GM12878 (cell line): ENCODE measurements around the gene MAGI2. TPM values are rescaled to one million over a fixed set of nuclear protein-coding genes. Genes with fewer than 3 reads are reported as not detected.

Experiments used
- ATF2 ChIP-seq: IDR thresholded peaks from 2 replicates; pipeline ENCODE4 v1.6.1; 2012; ENCODE audit warnings: low read length, inconsistent platforms
- BCL11A ChIP-seq: IDR thresholded peaks from 2 replicates; pipeline ENCODE4 v1.6.1; 2011; ENCODE audit warnings: low read depth, low read length
- BCLAF1 ChIP-seq: fragments of 450-650 bp; IDR thresholded peaks from 2 replicates; pipeline ENCODE4 v1.6.1; 2017; ENCODE audit warnings: antibody characterized with exemption, mild to moderate bottlenecking, moderate library complexity
- BHLHE40 ChIP-seq, 2 experiments: fragments of 450-650 bp in 1 of 2; IDR thresholded peaks; 2 replicates each; pipeline ENCODE4 v1.6.1; 2011 to 2017; ENCODE audit warnings: low read depth in 2 of 2, borderline replicate concordance in 1 of 2, improper control_type of control experiment in 1 of 2, low read length in 1 of 2, mild to moderate bottlenecking in 1 of 2
- CREB1 ChIP-seq: IDR thresholded peaks from 2 replicates; pipeline ENCODE4 v1.6.1; 2012; ENCODE audit warnings: low read depth, mild to moderate bottlenecking, inconsistent platforms
- E2F4 ChIP-seq: IDR thresholded peaks from 2 replicates; pipeline ENCODE4 v1.6.1; 2012; ENCODE audit warnings: low read depth, low read length, improper control_type of control experiment
- EP300 ChIP-seq, 2 experiments: fragments of 150-350 bp in 1 of 2; IDR thresholded peaks; 2 replicates each; pipeline ENCODE4 v1.6.1; 2011 to 2012; ENCODE audit warnings: low read depth in 2 of 2, low read length in 2 of 2, borderline replicate concordance in 1 of 2, improper control_type of control experiment in 1 of 2, inconsistent platforms in 1 of 2; ENCODE audit not compliant: control insufficient read depth in 1 of 2
- GATAD2B ChIP-seq: fragments of 450-650 bp; conservative IDR thresholded peaks from 2 replicates; pipeline ENCODE4 v1.6.1; 2017; ENCODE audit warnings: low read depth, mild to moderate bottlenecking, moderate library complexity
- IKZF1 ChIP-seq: fragments of 450-650 bp; conservative IDR thresholded peaks from 2 replicates; pipeline ENCODE4 v1.6.1; 2017; ENCODE audit warnings: antibody characterized with exemption, mild to moderate bottlenecking
- MTA3 ChIP-seq: IDR thresholded peaks from 2 replicates; pipeline ENCODE4 v1.6.1; 2012; ENCODE audit warnings: low read length, inconsistent platforms, borderline replicate concordance
- MYB ChIP-seq: fragments of 150-350 bp; IDR thresholded peaks from 2 replicates; pipeline ENCODE4 v1.6.1; 2014; ENCODE audit warnings: mild to moderate bottlenecking, low read depth, low read length, borderline replicate concordance
- NBN ChIP-seq: fragments of 450-650 bp; IDR thresholded peaks from 2 replicates; pipeline ENCODE4 v1.6.1; 2016
- NFYA ChIP-seq: IDR thresholded peaks from 2 replicates; pipeline ENCODE4 v1.6.1; 2011; ENCODE audit warnings: low read depth, mild to moderate bottlenecking, low read length, improper control_type of control experiment, borderline replicate concordance
- NR2C1 ChIP-seq: fragments of 450-650 bp; IDR thresholded peaks from 2 replicates; pipeline ENCODE4 v1.6.1; 2017; ENCODE audit warnings: antibody characterized with exemption, mild to moderate bottlenecking, moderate library complexity
- NR2C2 ChIP-seq: IDR thresholded peaks from 2 replicates; pipeline ENCODE4 v1.6.1; 2011; ENCODE audit warnings: borderline replicate concordance, low read depth; ENCODE audit not compliant: control insufficient read depth, insufficient read length
- NR2F1 ChIP-seq: fragments of 450-650 bp; conservative IDR thresholded peaks from 2 replicates; pipeline ENCODE4 v1.6.1; 2017; ENCODE audit warnings: mild to moderate bottlenecking
- RFX5 ChIP-seq: IDR thresholded peaks from 2 replicates; pipeline ENCODE4 v1.6.1; 2011; ENCODE audit warnings: low read depth, low read length, improper control_type of control experiment
- SMAD5 ChIP-seq: IDR thresholded peaks from 2 replicates; pipeline ENCODE4 v1.6.1; 2016; ENCODE audit warnings: antibody characterized with exemption, low read depth
- SMARCA5 ChIP-seq: fragments of 450-650 bp; IDR thresholded peaks from 2 replicates; pipeline ENCODE4 v1.6.1; 2017; ENCODE audit warnings: mild to moderate bottlenecking
- SUPT20H ChIP-seq: IDR thresholded peaks from 2 replicates; pipeline ENCODE4 v1.6.1; 2011; ENCODE audit warnings: low read depth, mild to moderate bottlenecking, low read length, moderate library complexity, borderline replicate concordance; ENCODE audit not compliant: control insufficient read depth
- YY1 ChIP-seq: IDR thresholded peaks from 2 replicates; pipeline ENCODE4 v1.6.1; 2011; ENCODE audit warnings: low read depth, mild to moderate bottlenecking, low read length
- ZBTB40 ChIP-seq: fragments of 450-650 bp; IDR thresholded peaks from 2 replicates; pipeline ENCODE4 v1.6.1; 2016; ENCODE audit warnings: mild to moderate bottlenecking, moderate library complexity, borderline replicate concordance
- polyA plus RNA-seq, 11 experiments: library from polyadenylated mRNA; depleted of rRNA in 4 of 11; unstranded in 6 of 11; stranded (reverse) in 5 of 11; fragments of >200 nt; fragmentation: Nextera tagmentation in 4 of 11; fragmentation: Illumina TruSeq in 1 of 11; extraction: Ambion mirVana in 4 of 11; extraction: Trizol in 1 of 11; gene quantifications; 1 replicate in 1 of 11; 2 replicates in 10 of 11; pipeline versions ENCODE4 v1.2.1 to v1.2.3, GENCODE V29; 2011 to 2016; ENCODE audit warnings: inconsistent platforms in 2 of 11, missing spikeins in 2 of 11, low read depth in 1 of 11
- total RNA-seq, 4 experiments: library from RNA; depleted of rRNA in 3 of 4; stranded (reverse); fragments of >200 nt in 3 of 4; fragmentation: Illumina TruSeq in 1 of 4; extraction: Trizol in 1 of 4; gene quantifications; 2 replicates each; pipeline versions ENCODE4 v1.2.1 to v1.2.3, GENCODE V29; 2013 to 2021

MAGI2 gene
- total and polyA plus RNA-seq, 10 of the 15 experiments (the other 5 are each of a cell fraction or from before 2014, with no cell fraction given), result 0.01 to 0.31 (median 0.05) TPM; not detected in 2

- TF ChIP-seq ATF2, result no peak
- TF ChIP-seq NBN, result no peak
- no peak for TF ChIP-seq YY1
- TF ChIP-seq BCL11A, result no peak
- TF ChIP-seq BHLHE40 (IDR thresholded peaks at IDR 0.05; ENCODE audit: borderline replicate concordance in 1 of 2, low read depth in 2 of 2, low read length in 1 of 2), result peak; percentile 8 to 33; a peak in 1 of 4 replicates
- TF ChIP-seq EP300 (IDR thresholded peaks at IDR 0.05; ENCODE audit: borderline replicate concordance in 1 of 2, control insufficient read depth in 1 of 2, low read depth in 2 of 2, low read length in 2 of 2), result peak in 1 of 2 experiments; percentile 48; a peak in 1 of 4 replicates
- no peak for TF ChIP-seq GATAD2B
- TF ChIP-seq NR2C1, result no peak
- no peak for TF ChIP-seq NR2C2
- no peak for TF ChIP-seq RFX5
- TF ChIP-seq SMAD5, result no peak
- TF ChIP-seq E2F4, result no peak
- TF ChIP-seq BCLAF1, result no peak
- no peak for TF ChIP-seq ZBTB40
- TF ChIP-seq NR2F1, result no peak
- TF ChIP-seq SMARCA5, result no peak
- TF ChIP-seq IKZF1, result peak; percentile 26; the same call in 1 of the 2 replicates
- no peak for TF ChIP-seq MTA3
- TF ChIP-seq CREB1, result no peak
- no peak for TF ChIP-seq MYB
- TF ChIP-seq NFYA, result no peak
- TF ChIP-seq SUPT20H, result no peak
Observed at GRCh38 chr7:78769481-78770101, 683.9 kb downstream of the MAGI2 start (continued).
